Heart left ventricle (tissue), 16 donors: ENCODE measurements around the gene MARK3. TPM values are rescaled to one million over a fixed set of nuclear protein-coding genes. Genes with fewer than 3 reads are reported as not detected.
A peak's percentile ranks its signal among the peaks of the same experiment; 100 is the strongest.

Experiments
- ATAC-seq, 4 donors: fragments of 200-7000 bp; cut with Tn5 transposase; one replicate each; pipeline ENCODE4 v1.9.1; 2020 to 2022; ENCODE audit warnings: moderate library complexity in 4 of 4, mild to moderate bottlenecking in 3 of 4, moderate number of reproducible peaks in 1 of 4
- DNase-seq, 5 donors: peaks; one replicate each; pipeline ENCODE4 v3.0.0-alpha.2; 2020
- H3K27ac ChIP-seq, 12 donors: fragments of 200-600 bp; sonication (generic) in 4 of 12; one replicate each; pipeline versions ENCODE4 v1.5.0 to v1.8.0; 2016 to 2022; ENCODE audit warnings: mild to moderate bottlenecking in 2 of 12
- H3K27me3 ChIP-seq, 9 donors: fragments of 200-600 bp; sonication (generic) in 2 of 9; one replicate each; pipeline versions ENCODE4 v1.5.1 to v1.8.0; 2016 to 2022; ENCODE audit warnings: mild to moderate bottlenecking in 3 of 9
- H3K36me3 ChIP-seq, 9 donors: fragments of 200-600 bp; sonication (generic) in 2 of 9; one replicate each; pipeline versions ENCODE4 v1.5.0 to v1.8.0; 2018 to 2022; ENCODE audit warnings: mild to moderate bottlenecking in 2 of 9
- H3K4me1 ChIP-seq, 12 donors: fragments of 200-600 bp; sonication (generic) in 4 of 12; one replicate each; pipeline versions ENCODE4 v1.5.0 to v1.8.0; 2016 to 2022; ENCODE audit warnings: mild to moderate bottlenecking in 3 of 12
- H3K4me3 ChIP-seq, 12 donors: fragments of 200-600 bp; sonication (generic) in 4 of 12; one replicate each; pipeline versions ENCODE4 v1.5.0 to v1.8.0; 2017 to 2022; ENCODE audit warnings: mild to moderate bottlenecking in 9 of 12, moderate library complexity in 4 of 12
- H3K9me3 ChIP-seq, 12 donors: fragments of 200-600 bp; sonication (generic) in 4 of 12; one replicate each; pipeline versions ENCODE4 v1.5.0 to v1.8.0; 2016 to 2022; ENCODE audit warnings: mild to moderate bottlenecking in 1 of 12
- CTCF ChIP-seq, 12 donors: fragments of 200-600 bp; sonication (generic) in 4 of 12; IDR thresholded peaks; one replicate each; pipeline versions ENCODE4 v1.5.0 to v1.8.0; 2018 to 2022; ENCODE audit warnings: antibody characterized with exemption in 12 of 12, mild to moderate bottlenecking in 5 of 12
- POLR2A ChIP-seq, 2 donors: fragments of 450-650 bp; IDR thresholded peaks; one replicate each; pipeline ENCODE4 v1.6.1; 2017; ENCODE audit warnings: antibody characterized with exemption in 2 of 2, mild to moderate bottlenecking in 2 of 2, moderate library complexity in 2 of 2
- WGBS, 4 donors: extraction: QIAGEN DNeasy Blood & Tissue Kit in 2 of 4; methylation state at CpG; one replicate each; pipeline versions ENCODE4 v1.1.5 to v1.1.7; 2013 to 2018; 5-methylcytosine and 5-hydroxymethylcytosine counted together
- intact Hi-C, 10 donors: fragments of 100-400 bp; cut with DNase I; formaldehyde crosslinking; loops; one replicate each; pipeline versions ENCODE4 v1.11.1 to v1.14.2; 2022
- polyA plus RNA-seq, 2 donors: library from polyadenylated mRNA; stranded (reverse); fragments of 200-250 nt; gene quantifications; one replicate each; pipeline ENCODE4 v1.2.3, GENCODE V29; 2013
- total RNA-seq, 9 donors: library from RNA; depleted of rRNA in 2 of 9; stranded (reverse); fragments of >200 nt in 2 of 9; fragmentation: NEBNext Ultra II Directional in 3 of 9; extraction: Animal tissue kit (Norgen Biotek cat#: 25700) in 3 of 9; gene quantifications; one replicate each; pipeline versions ENCODE4 v1.1.0 to v1.2.4, GENCODE V29; 2016 to 2023
- donor health status: ischemic (EF 13 %, LVEDD 7.1; RV severe dilation, severe dysfunction).
- donor health status: healthy with polysubstance abuse.
- donor health status: DM: no; HTN: yes; CAD: no.
- donor health status: DM: no; HTN: no; CAD: no.
- donor health status: ischemic (EF 25% LVEDD 6.9; RV normal size, moderate dysfunction).
- donor health status: ischemic (EF 25% LVEDD 5.7; RV mildly dilated, moderate dysfunction).
- donor health status: healthy.
- donor health status: DM: yes; HTN: yes; CAD: no.
- donor health status: ischemic (EF 35%, LVEDD 5.7; RV mildly dilated, moderate dysfunction).
- donor health status: nonischemic (EF 11% LVEDD 7.7; RV severe dilation, severe dysfunction).
- donor health status: DM: yes; HTN: yes; CAD: no.
- donor health status: PGD.
- donor health status: ischemic (EF 29% LVEDD 5.4; RV normal size, mild dysfunction).
- donor health status: nonischemic (EF 23%, LVEDD 6.1; RV moderate dilation, normal function).

Gene MARK3
- total and polyA plus RNA-seq, 11 donors = 54.0 to 156 (median 111) TPM

GRCh38 chr14:103372017-103372416 is 13.2 kb upstream of the MARK3 start:
- TF ChIP-seq CTCF (IDR thresholded peaks at IDR 0.05) (no peak), POLR2A (IDR thresholded peaks at IDR 0.05) (no peak)
- intact Hi-C loops = no loop called here
- DNase-seq = no peak
- ATAC-seq = no peak
- WGBS, 4 donors = 70 to 82% (median 72%) methylated on average over 9 to 23 of the region's 23 CpGs
- Histone ChIP-seq H3K4me3 (no peak overlapping the region), H3K4me1 (no peaks in the 10 kb centered on the region), H3K27me3 (no peaks in the 10 kb centered on the region), H3K36me3 (no peaks in the 10 kb centered on the region), H3K9me3 (no peaks in the 10 kb centered on the region), H3K27ac (no peak overlapping the region)

- DNase-seq (peak in 1 of 5 donors; percentile 58), ATAC-seq (peak in 3 of 4 donors; percentile 28 to 79 (median 64))
- WGBS, 4 donors = 64 to 73% (median 69%) methylated on average over 11 of the region's 11 CpGs
- TF ChIP-seq POLR2A (IDR thresholded peaks at IDR 0.05) = no peak
- TF ChIP-seq CTCF (IDR thresholded peaks at IDR 0.05) = no peak
- H3K27ac ChIP-seq = no peak overlapping the region
- H3K36me3 ChIP-seq = no peaks in the 10 kb centered on the region
- H3K9me3 ChIP-seq = no peaks in the 10 kb centered on the region
- intact Hi-C loops = no loop called here
- H3K4me3 ChIP-seq = no peak overlapping the region
- no peaks in the 10 kb centered on the region for H3K4me1 ChIP-seq
- H3K27me3 ChIP-seq = no peaks in the 10 kb centered on the region
These were observed 12.5 kb upstream of the MARK3 start for GRCh38 chr14:103372552-103373304.

GRCh38 chr14:103374121-103374520 is 11.1 kb upstream of the MARK3 start:
- 78 to 84% (median 81%) methylated on average over 10 to 11 of the region's 11 CpGs for WGBS, 4 donors
- H3K9me3 ChIP-seq = no peaks in the 10 kb centered on the region
- no peaks in the 10 kb centered on the region for H3K4me1 ChIP-seq
- TF ChIP-seq POLR2A (IDR thresholded peaks at IDR 0.05) = no peak
- TF ChIP-seq CTCF (IDR thresholded peaks at IDR 0.05) = no peak
- H3K27ac ChIP-seq = no peak overlapping the region
- DNase-seq (no peak), ATAC-seq (no peak)
- H3K36me3 ChIP-seq = no peaks in the 10 kb centered on the region
- intact Hi-C loops = no loop called here
- no peaks in the 10 kb centered on the region for H3K27me3 ChIP-seq
- H3K4me3 ChIP-seq = no peak overlapping the region

- H3K36me3 ChIP-seq = no peaks in the 10 kb centered on the region
- H3K27ac ChIP-seq = no peak overlapping the region
- H3K9me3 ChIP-seq = no peaks in the 10 kb centered on the region
- DNase-seq (no peak), ATAC-seq (no peak)
- no peak for TF ChIP-seq CTCF (IDR thresholded peaks at IDR 0.05)
- TF ChIP-seq POLR2A (IDR thresholded peaks at IDR 0.05) = no peak
- intact Hi-C loops = no loop called here
- no peaks in the 10 kb centered on the region for H3K4me1 ChIP-seq
- H3K27me3 ChIP-seq = no peaks in the 10 kb centered on the region
- H3K4me3 ChIP-seq = no peak overlapping the region
- 83 to 92% (median 86%) methylated on average over 2 of the region's 2 CpGs for WGBS, 4 donors
These were observed 7.6 kb upstream of the MARK3 start for GRCh38 chr14:103377522-103378037.
